ENCODE measurements around the gene GALNTL6.
"Not testable (repeated sequence)": the region's sequence is repeated elsewhere in the genome, so short reads cannot be mapped to it uniquely, and the experiment has no call there.

Gene GALNTL6

GRCh38 chr4:172945611-172946010 is 1132.4 kb downstream of the GALNTL6 start:
- no peak for DNase-seq (ENCODE audit: low spot score)

- DNase-seq (ENCODE audit: low spot score), result no peak
Measured at GRCh38 chr4:172946503-172946902, 1133.3 kb downstream of the GALNTL6 start.

- no peak for DNase-seq (ENCODE audit: low spot score)
Measured at GRCh38 chr4:172947594-172947993, 1134.4 kb downstream of the GALNTL6 start.

- DNase-seq (ENCODE audit: low spot score), result no peak
Measured at GRCh38 chr4:172950990-172951389, 1137.8 kb downstream of the GALNTL6 start.

- peak; percentile 23 for DNase-seq (ENCODE audit: low spot score)
Measured at GRCh38 chr4:172951679-172952451, 1138.7 kb downstream of the GALNTL6 start.

- no peak for DNase-seq (ENCODE audit: low spot score)
Measured at GRCh38 chr4:172953896-172954568, 1140.8 kb downstream of the GALNTL6 start.

DNA sequence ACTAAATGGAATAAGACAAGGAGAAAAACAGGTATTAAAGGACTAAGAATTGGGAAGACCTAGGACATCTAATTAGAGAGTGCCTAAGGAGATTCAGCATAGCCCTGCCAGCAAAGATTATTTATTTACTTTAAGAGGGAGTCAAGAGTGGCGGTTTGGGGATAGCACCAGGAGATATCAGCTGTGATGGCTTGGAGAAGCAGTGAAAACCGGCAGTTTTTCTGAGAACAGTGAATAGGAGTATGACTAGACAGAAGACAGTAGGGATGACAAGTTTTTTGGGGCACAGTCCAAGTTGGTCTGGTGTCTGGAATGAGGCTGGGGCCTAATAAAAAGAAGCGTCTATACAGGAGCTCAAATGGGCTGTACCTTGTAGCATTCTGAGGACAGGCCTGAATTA is 1143.1 kb downstream of the GALNTL6 start:
- DNase-seq (ENCODE audit: low spot score), result not testable (repeated sequence)

DNA sequence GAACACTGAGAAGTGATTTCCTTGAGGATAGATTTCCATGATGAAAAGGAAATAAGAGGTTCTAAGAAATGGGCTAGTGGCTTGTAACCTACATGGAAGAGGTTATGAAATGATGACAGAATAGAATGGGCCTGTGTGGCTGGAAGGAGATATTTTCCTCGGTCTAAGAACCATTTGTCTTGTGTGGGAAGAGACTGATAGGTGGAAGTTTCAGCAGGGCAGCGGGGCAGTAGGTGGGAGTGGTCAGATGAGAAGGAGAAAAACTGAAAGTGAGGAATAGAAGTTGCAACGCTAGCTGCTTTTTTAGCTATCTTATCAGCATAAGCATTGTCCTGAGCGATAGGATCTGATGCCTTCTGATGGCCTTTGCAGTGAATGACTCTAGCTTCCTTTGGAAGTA is 1144.0 kb downstream of the GALNTL6 start:
- DNase-seq (ENCODE audit: low spot score), result no peak

DNA sequence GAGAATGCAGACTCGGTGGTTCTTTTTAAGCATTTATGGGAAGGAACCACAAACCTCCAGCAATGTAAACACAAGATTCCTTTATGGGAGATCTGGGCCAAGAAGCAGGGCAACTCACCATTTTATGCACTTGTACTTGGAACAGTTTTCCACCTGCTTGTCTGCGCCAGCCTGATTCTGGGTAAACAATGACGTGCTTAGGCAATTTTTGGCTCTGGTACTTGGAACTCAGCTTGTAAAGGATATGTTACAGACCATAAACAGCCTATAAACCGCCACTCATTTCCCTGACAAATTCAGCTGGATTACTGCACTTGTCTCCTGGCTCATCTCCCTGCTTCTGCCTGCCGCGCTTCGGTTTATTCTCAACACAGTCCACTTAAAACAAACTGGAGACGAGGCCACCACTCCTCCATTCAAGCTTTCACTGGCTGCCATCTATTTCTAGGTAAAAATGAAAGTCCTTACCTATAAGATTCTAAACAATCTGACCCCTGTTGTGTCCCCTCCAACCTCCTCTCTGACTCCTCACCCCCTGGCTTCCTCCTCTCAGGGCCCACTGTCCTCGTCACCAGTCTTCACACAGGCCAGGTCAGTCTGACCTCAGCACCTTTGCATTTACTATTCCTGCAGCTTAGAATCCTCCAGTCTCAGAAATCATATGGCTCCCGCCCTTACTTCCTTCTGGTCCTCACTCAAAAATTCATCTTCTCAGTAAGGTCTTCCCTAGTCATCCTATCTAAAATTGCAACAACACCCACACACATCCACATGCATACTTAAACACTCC is 1149.6 kb downstream of the GALNTL6 start:
- DNase-seq (ENCODE audit: low spot score), result no peak

- DNase-seq (ENCODE audit: low spot score), result no peak
Measured at GRCh38 chr4:172963498-172964294, 1150.5 kb downstream of the GALNTL6 start.

DNA sequence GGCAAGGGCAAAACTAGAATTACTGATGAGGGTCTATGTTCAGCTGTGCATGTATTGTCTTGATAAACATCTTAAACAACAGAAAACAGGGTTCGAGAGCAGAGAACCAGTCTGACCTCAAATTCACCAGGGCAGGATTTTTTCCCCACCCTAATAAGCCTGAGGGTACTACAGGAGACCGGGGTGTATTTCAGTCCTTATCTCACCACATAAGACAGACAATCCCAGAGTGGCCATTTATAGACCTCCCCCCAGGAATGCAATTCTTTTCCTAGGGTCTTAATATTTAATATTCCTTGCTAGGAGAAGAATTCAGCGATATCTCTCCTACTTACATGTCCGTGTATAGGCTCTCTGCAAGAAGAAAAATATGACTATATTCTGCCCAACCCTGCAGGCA is 1157.0 kb downstream of the GALNTL6 start:
- not testable (repeated sequence) for DNase-seq (ENCODE audit: low spot score)

DNA sequence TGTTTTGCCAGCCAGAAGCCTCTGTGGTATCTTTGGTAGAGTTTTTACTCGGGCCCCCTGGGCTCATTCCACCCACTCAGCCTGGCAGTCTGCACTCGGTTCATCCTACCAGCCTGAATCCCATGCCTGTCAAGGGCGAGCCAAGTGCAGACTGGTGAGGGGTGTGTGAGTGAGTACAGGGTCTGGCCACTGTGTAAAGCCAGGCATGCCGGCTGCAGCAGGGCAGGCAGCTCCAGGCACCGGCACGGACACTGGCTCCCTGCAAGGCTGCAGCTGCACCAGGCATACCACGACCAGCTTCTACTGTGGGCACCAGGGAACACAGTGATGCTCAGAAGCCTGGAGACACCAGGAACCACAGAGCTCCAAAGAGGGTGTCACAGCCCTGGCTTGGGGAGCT is 1161.4 kb downstream of the GALNTL6 start:
- DNase-seq (ENCODE audit: low spot score), result no peak

GRCh38 chr4:172975651-172976229 is 1162.5 kb downstream of the GALNTL6 start:
- DNase-seq (ENCODE audit: low spot score), result peak; percentile 53

- not testable (repeated sequence) for DNase-seq (ENCODE audit: low spot score)
Measured at GRCh38 chr4:172977491-172978041, 1164.4 kb downstream of the GALNTL6 start.

GRCh38 chr4:172978848-172979247 is 1165.6 kb downstream of the GALNTL6 start:
- DNase-seq (ENCODE audit: low spot score), result no peak

GRCh38 chr4:172979332-172979731 is 1166.1 kb downstream of the GALNTL6 start:
- no peak for DNase-seq (ENCODE audit: low spot score)

DNA sequence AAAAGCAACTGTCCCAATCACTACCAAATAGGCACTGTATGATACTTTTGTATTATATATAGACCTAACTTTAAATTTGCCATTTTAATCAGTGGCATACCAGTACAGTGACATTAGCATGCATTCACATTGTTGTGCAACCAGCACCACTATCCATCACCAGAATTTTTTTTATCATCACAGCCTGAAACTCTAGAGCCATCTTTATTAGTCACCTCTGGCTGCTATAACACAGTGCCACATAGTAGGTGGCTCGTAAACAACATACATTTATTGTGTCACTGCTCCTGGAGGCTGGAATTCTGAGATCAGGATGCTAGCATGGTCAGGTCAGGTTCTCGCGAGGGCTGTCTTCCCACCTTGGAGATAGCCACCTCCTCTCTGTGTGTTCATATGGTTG is 1167.0 kb downstream of the GALNTL6 start:
- no peak for DNase-seq (ENCODE audit: low spot score)

- peak; percentile 26 for DNase-seq (ENCODE audit: low spot score)
Measured at GRCh38 chr4:172982151-172982590, 1169.0 kb downstream of the GALNTL6 start.

DNA sequence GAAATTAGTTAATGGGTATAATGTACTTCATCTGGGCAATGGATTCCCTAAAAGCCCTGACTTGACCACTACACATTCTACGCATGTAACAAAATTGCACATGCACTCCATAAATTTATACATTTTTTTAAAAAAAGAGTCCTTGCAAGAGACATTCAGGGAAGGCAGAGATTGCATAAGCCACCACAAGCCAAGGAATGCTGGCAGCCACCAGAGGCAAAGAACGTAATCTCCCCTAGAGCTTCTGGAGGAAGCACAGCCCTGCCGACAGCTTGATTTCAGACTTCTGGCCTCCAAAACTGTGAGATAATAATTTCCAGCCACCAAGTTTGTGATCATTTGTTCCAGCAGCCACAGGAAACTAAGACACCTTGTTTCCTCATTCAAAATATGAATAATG is 1169.8 kb downstream of the GALNTL6 start:
- DNase-seq (ENCODE audit: low spot score), result no peak

- no peak for DNase-seq (ENCODE audit: low spot score)
Measured at GRCh38 chr4:172983631-172984030, 1170.4 kb downstream of the GALNTL6 start.

DNA sequence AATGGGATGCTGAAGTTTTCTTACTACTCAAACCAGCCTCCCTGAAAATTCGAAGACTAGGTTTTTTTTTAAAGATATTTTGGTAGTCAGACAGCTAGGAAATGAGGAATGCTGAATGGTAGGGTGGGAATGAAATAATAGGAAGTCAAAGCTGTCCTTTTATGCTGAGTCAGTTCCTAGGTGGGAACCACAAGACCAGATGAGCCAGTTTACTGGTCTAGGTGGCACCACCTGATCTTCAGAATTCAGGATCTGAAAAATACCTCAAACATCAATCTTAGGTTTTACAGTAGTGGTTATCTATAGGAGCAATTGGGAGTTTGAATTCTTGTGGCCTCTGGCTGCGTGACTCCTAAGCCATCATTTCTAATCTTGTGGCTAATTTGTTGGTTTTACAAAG is 1172.3 kb downstream of the GALNTL6 start:
- no peak for DNase-seq (ENCODE audit: low spot score)

All from iPS-NIHi11 (cell line).